ENCODE results near the gene ZDHHC6. TPM values are rescaled to one million over a fixed set of nuclear protein-coding genes. Genes with fewer than 3 reads are reported as not detected.

Gene ZDHHC6
- total RNA-seq, 4 donors from 2014 or later: 20.2 to 44.1 (median 31.8) TPM

DNA sequence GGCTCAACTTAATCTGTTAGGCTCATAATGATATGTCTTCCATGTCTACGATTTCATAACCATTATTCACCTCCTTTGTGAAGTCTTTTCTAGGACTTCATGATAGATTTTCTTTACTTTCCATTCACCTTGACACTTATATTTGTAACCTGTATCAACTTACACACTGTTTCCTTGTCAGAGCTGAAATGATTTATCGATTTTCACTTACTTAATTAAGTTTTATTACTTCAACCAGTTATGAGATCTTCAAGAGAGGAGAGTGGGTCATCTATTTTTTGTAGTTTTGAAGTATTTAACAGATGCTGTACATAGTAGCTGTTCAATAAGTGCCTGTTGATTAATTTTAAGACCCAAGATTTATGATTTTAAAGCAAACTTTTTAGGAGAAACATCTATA lies 37.7 kb upstream of the ZDHHC6 start:
- Histone ChIP-seq H3K27ac (no peak overlapping the region), H3K4me3 (no peak overlapping the region), H3K36me3 (no peaks in the 10 kb centered on the region), H3K9me3 (no peaks in the 10 kb centered on the region), H3K4me1 (no peaks in the 10 kb centered on the region), H3K27me3 (no peaks in the 10 kb centered on the region)
- TF ChIP-seq EP300 (IDR thresholded peaks at IDR 0.05): no peak
- TF ChIP-seq, protein P1, sequence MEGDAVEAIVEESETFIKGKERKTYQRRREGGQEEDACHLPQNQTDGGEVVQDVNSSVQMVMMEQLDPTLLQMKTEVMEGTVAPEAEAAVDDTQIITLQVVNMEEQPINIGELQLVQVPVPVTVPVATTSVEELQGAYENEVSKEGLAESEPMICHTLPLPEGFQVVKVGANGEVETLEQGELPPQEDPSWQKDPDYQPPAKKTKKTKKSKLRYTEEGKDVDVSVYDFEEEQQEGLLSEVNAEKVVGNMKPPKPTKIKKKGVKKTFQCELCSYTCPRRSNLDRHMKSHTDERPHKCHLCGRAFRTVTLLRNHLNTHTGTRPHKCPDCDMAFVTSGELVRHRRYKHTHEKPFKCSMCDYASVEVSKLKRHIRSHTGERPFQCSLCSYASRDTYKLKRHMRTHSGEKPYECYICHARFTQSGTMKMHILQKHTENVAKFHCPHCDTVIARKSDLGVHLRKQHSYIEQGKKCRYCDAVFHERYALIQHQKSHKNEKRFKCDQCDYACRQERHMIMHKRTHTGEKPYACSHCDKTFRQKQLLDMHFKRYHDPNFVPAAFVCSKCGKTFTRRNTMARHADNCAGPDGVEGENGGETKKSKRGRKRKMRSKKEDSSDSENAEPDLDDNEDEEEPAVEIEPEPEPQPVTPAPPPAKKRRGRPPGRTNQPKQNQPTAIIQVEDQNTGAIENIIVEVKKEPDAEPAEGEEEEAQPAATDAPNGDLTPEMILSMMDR (IDR thresholded peaks at IDR 0.05): no peak
- TF ChIP-seq POLR2A (IDR thresholded peaks at IDR 0.05): no peak
- no peak for DNase-seq (ENCODE audit: low spot score in 2 of 2)
- 93 to 97% methylated on average over 2 of the region's 2 CpGs for WGBS, 2 donors

DNA sequence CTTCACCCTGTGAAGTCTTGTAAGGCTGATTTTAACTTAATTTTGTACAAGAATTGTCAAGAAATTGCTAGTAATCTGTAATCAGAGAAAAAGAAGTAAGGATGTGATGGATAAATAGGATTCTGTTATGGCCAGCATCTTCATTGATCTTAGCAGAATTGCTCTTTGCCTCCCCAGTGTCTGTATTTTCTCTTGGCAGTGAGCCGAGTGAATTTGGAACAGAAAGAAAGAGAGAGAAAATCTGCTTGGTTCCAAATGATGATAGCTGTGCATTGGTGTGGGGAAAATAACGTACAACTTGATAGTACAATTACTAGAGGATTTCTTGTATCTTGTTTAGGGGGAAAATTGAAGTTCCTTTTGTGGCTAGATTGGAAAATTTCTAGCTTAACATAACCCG lies 34.9 kb upstream of the ZDHHC6 start:
- Histone ChIP-seq H3K9me3 (no peaks in the 10 kb centered on the region), H3K27ac (no peak overlapping the region), H3K27me3 (no peaks in the 10 kb centered on the region), H3K4me3 (no peak overlapping the region), H3K4me1 (no peaks in the 10 kb centered on the region), H3K36me3 (no peaks in the 10 kb centered on the region)
- 69 to 75% methylated on average over 3 of the region's 3 CpGs for WGBS, 2 donors
- no peak for TF ChIP-seq POLR2A (IDR thresholded peaks at IDR 0.05)
- no peak for TF ChIP-seq EP300 (IDR thresholded peaks at IDR 0.05)
- TF ChIP-seq, protein P1 (IDR thresholded peaks at IDR 0.05): no peak
- DNase-seq (ENCODE audit: low spot score in 2 of 2): no peak

- Histone ChIP-seq H3K4me1 (peaks cover 0 to 19% (median 0%) of the 10 kb centered on the region in 4 donors), H3K27ac (no peak overlapping the region), H3K36me3 (no peaks in the 10 kb centered on the region), H3K4me3 (no peak overlapping the region), H3K9me3 (no peaks in the 10 kb centered on the region), H3K27me3 (no peaks in the 10 kb centered on the region)
- 70 to 83% methylated on average over 3 of the region's 3 CpGs for WGBS, 2 donors
- TF ChIP-seq EP300 (IDR thresholded peaks at IDR 0.05) (no peak), POLR2A (IDR thresholded peaks at IDR 0.05) (no peak)
- TF ChIP-seq, protein P1 (IDR thresholded peaks at IDR 0.05): peak in 4 of 5 experiments; percentile 16 to 35 (median 26)
- DNase-seq (ENCODE audit: low spot score in 2 of 2): no peak
Measured at GRCh38 chr10:112475575-112476218, 29.0 kb upstream of the ZDHHC6 start.

DNA sequence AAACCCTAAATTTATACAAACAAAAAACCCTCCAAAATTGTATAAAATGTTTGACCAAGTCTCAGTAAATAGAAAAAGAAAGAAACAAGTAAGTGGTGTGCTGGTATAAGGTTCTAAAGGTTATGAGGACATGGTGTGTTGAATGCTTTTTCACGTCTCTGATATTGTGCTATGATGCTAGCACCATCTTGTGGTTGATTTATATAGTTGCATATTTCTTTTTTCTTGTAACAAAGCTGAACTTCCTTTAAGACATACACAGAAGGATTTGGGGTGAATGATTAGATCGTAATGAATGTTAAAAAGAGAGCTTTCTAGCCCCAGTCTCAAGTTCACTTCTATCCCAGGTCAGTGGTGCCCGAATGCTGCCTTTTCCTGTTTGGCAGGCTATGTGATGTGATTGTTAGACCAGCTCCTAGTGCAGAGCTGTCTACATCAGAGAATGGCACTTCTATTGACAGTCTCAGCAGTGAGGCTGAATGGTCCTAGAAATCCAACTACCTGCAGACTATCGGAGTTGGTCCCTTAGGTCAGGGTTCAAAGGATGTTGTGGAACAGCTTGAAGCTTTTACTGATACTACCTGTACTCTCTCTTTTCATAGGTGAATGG lies 25.3 kb upstream of the ZDHHC6 start:
- H3K27ac ChIP-seq: no peak overlapping the region
- H3K4me3 ChIP-seq: no peak overlapping the region
- no peak for TF ChIP-seq POLR2A (IDR thresholded peaks at IDR 0.05)
- TF ChIP-seq EP300 (IDR thresholded peaks at IDR 0.05): no peak
- TF ChIP-seq, protein P1 (IDR thresholded peaks at IDR 0.05): peak; percentile 49 to 73 (median 67)
- DNase-seq (ENCODE audit: low spot score in 2 of 2): no peak
- 12 to 27% methylated on average over 4 of the region's 4 CpGs for WGBS, 2 donors
- peaks cover 0 to 19% (median 0%) of the 10 kb centered on the region in 4 donors for H3K4me1 ChIP-seq
- H3K36me3 ChIP-seq: peaks cover 0 to 14% (median 0%) of the 10 kb centered on the region in 3 donors
- no peaks in the 10 kb centered on the region for H3K9me3 ChIP-seq
- no peaks in the 10 kb centered on the region for H3K27me3 ChIP-seq

- 94 to 100% methylated on average over 1 of the region's 1 CpG for WGBS, 2 donors
- H3K4me3 ChIP-seq: no peak overlapping the region
- H3K27ac ChIP-seq: no peak overlapping the region
- H3K4me1 ChIP-seq: peaks cover 0 to 16% (median 0%) of the 10 kb centered on the region in 4 donors
- no peaks in the 10 kb centered on the region for H3K9me3 ChIP-seq
- no peak for TF ChIP-seq EP300 (IDR thresholded peaks at IDR 0.05)
- TF ChIP-seq POLR2A (IDR thresholded peaks at IDR 0.05): no peak
- TF ChIP-seq, protein P1 (IDR thresholded peaks at IDR 0.05): no peak
- H3K36me3 ChIP-seq: peaks cover 0 to 44% (median 4%) of the 10 kb centered on the region in 3 donors
- H3K27me3 ChIP-seq: no peaks in the 10 kb centered on the region
- DNase-seq (ENCODE audit: low spot score in 2 of 2): no peak
Measured at GRCh38 chr10:112467541-112468075, 20.9 kb upstream of the ZDHHC6 start.

Data from tibial nerve (tissue), 4 donors.